Activated CD4-positive, alpha-beta memory T cell treated with anti-CD3 and anti-CD28 coated beads, Interleukin-2, amount 10 ng/mL, durations not matched to agents 7 days and 5 days (primary cell): ENCODE data around the gene LAMB1. TPM values are rescaled to one million over a fixed set of nuclear protein-coding genes. Genes with fewer than 3 reads are reported as not detected.

Experiments
- CTCF ChIA-PET: fragments of 350-600 bp; sonication (Branson Sonifier 250); formaldehyde crosslinking; loops from one replicate; lab custom pipeline; 2021; ENCODE audit warnings: antibody characterized with exemption, inconsistent platforms; lab: Charles Lee
- POLR2A ChIA-PET: fragments of 350-600 bp; sonication (Branson Sonifier 250); formaldehyde crosslinking; loops from one replicate; lab custom pipeline; 2021; ENCODE audit warnings: antibody characterized with exemption; lab: Charles Lee
- DNase-seq: peaks from one replicate; pipeline ENCODE4 v3.0.0-alpha.2; 2020
- H3K27ac Mint-ChIP-seq: one replicate; pipeline ENCODE4 v1.8.0; 2021; ENCODE audit warnings: mild to moderate bottlenecking, mixed read lengths
- H3K27me3 Mint-ChIP-seq: one replicate; pipeline ENCODE4 v1.8.0; 2021; ENCODE audit warnings: mixed read lengths
- H3K36me3 Mint-ChIP-seq: one replicate; pipeline ENCODE4 v1.8.0; 2021; ENCODE audit warnings: low read depth, mixed read lengths
- H3K4me1 Mint-ChIP-seq: one replicate; pipeline ENCODE4 v1.8.0; 2021; ENCODE audit warnings: mixed read lengths
- H3K4me3 Mint-ChIP-seq: one replicate; pipeline ENCODE4 v1.8.0; 2021; ENCODE audit warnings: mild to moderate bottlenecking, mixed read lengths
- H3K9me3 Mint-ChIP-seq: one replicate; pipeline ENCODE4 v1.8.0; 2021; ENCODE audit warnings: mixed read lengths
- total RNA-seq, 2 experiments: library from RNA; stranded (reverse); gene quantifications; one replicate each; pipeline ENCODE4 v1.2.3, GENCODE V29; 2021

Gene LAMB1
- total RNA-seq, 2 experiments from 2014 or later: not detected

GRCh38 chr7:107982918-107983389 is 20.0 kb downstream of the LAMB1 start:
- Mint-ChIP-seq H3K4me1 (no peaks in the 10 kb centered on the region), H3K27me3 (peaks cover 15% of the 10 kb centered on the region), H3K27ac (no peak overlapping the region), H3K4me3 (no peak overlapping the region), H3K36me3 (no peaks in the 10 kb centered on the region), H3K9me3 (no peaks in the 10 kb centered on the region)
- POLR2A ChIA-PET: no interaction called here
- no peak for DNase-seq
- CTCF ChIA-PET: interaction anchor here (0.7 kb wide), 2 partner anchors 55 to 284 kb away, joined by 3 read pairs; no protein-coding TSS in a partner anchor

- POLR2A ChIA-PET: no interaction called here
- Mint-ChIP-seq H3K4me1 (no peaks in the 10 kb centered on the region), H3K9me3 (no peaks in the 10 kb centered on the region), H3K27me3 (peaks cover 12% of the 10 kb centered on the region), H3K36me3 (no peaks in the 10 kb centered on the region), H3K27ac (no peak overlapping the region), H3K4me3 (no peak overlapping the region)
- DNase-seq: no peak
- CTCF ChIA-PET: no interaction called here
Observed at GRCh38 chr7:107982042-107982840, 20.7 kb downstream of the LAMB1 start.

GRCh38 chr7:107981466-107981865 is 21.5 kb downstream of the LAMB1 start:
- Mint-ChIP-seq H3K9me3 (no peaks in the 10 kb centered on the region), H3K4me1 (no peaks in the 10 kb centered on the region), H3K4me3 (no peak overlapping the region), H3K36me3 (no peaks in the 10 kb centered on the region), H3K27me3 (peaks cover 5% of the 10 kb centered on the region), H3K27ac (no peak overlapping the region)
- ChIA-PET CTCF (no interaction called here), POLR2A (no interaction called here)
- no peak for DNase-seq

- Mint-ChIP-seq H3K9me3 (no peaks in the 10 kb centered on the region), H3K4me3 (no peak overlapping the region), H3K4me1 (no peaks in the 10 kb centered on the region), H3K27ac (no peak overlapping the region), H3K36me3 (no peaks in the 10 kb centered on the region), H3K27me3 (peaks cover 5% of the 10 kb centered on the region)
- ChIA-PET CTCF (interaction anchor here (0.7 kb wide), 1 partner anchor 966 kb away, joined by 3 read pairs; no protein-coding TSS in a partner anchor), POLR2A (no interaction called here)
- DNase-seq: no peak
Observed at GRCh38 chr7:107980671-107981190, 22.2 kb downstream of the LAMB1 start.

- H3K27ac Mint-ChIP-seq: no peak overlapping the region
- no peak for DNase-seq
- peaks cover 5% of the 10 kb centered on the region for H3K27me3 Mint-ChIP-seq
- ChIA-PET POLR2A (no interaction called here), CTCF (no interaction called here)
- H3K9me3 Mint-ChIP-seq: no peaks in the 10 kb centered on the region
- no peaks in the 10 kb centered on the region for H3K4me1 Mint-ChIP-seq
- H3K36me3 Mint-ChIP-seq: no peaks in the 10 kb centered on the region
- no peak overlapping the region for H3K4me3 Mint-ChIP-seq
Observed at GRCh38 chr7:107980171-107980570, 22.8 kb downstream of the LAMB1 start.

- H3K4me3 Mint-ChIP-seq: no peak overlapping the region
- H3K27me3 Mint-ChIP-seq: peaks cover 5% of the 10 kb centered on the region
- no peaks in the 10 kb centered on the region for H3K9me3 Mint-ChIP-seq
- no peak for DNase-seq
- POLR2A ChIA-PET: no interaction called here
- no peaks in the 10 kb centered on the region for H3K36me3 Mint-ChIP-seq
- no peaks in the 10 kb centered on the region for H3K4me1 Mint-ChIP-seq
- CTCF ChIA-PET: interaction anchor here (0.7 kb wide), 1 partner anchor 532 kb away, joined by 3 read pairs; no protein-coding TSS in a partner anchor
- no peak overlapping the region for H3K27ac Mint-ChIP-seq
Observed at GRCh38 chr7:107978815-107979408, 24.0 kb downstream of the LAMB1 start.

GRCh38 chr7:107977048-107977447 is 25.9 kb downstream of the LAMB1 start:
- Mint-ChIP-seq H3K4me3 (no peak overlapping the region), H3K9me3 (no peaks in the 10 kb centered on the region), H3K4me1 (no peaks in the 10 kb centered on the region), H3K36me3 (no peaks in the 10 kb centered on the region), H3K27me3 (no peaks in the 10 kb centered on the region), H3K27ac (no peak overlapping the region)
- ChIA-PET CTCF (no interaction called here), POLR2A (no interaction called here)
- no peak for DNase-seq

- no peak overlapping the region for H3K27ac Mint-ChIP-seq
- CTCF ChIA-PET: no interaction called here
Observed at GRCh38 chr7:107976620-107977019, 26.3 kb downstream of the LAMB1 start.

GRCh38 chr7:107975394-107976013 is 27.5 kb downstream of the LAMB1 start:
- no peaks in the 10 kb centered on the region for H3K27me3 Mint-ChIP-seq
- no peaks in the 10 kb centered on the region for H3K36me3 Mint-ChIP-seq
- ChIA-PET CTCF (no interaction called here), POLR2A (no interaction called here)
- no peaks in the 10 kb centered on the region for H3K9me3 Mint-ChIP-seq
- H3K4me1 Mint-ChIP-seq: no peaks in the 10 kb centered on the region
- no peak overlapping the region for H3K27ac Mint-ChIP-seq
- no peak for DNase-seq
- H3K4me3 Mint-ChIP-seq: no peak overlapping the region

More at GRCh38 chr7:107976620-107977019, 26.3 kb downstream of the LAMB1 start:
- no peaks in the 10 kb centered on the region for H3K4me1 Mint-ChIP-seq
- POLR2A ChIA-PET: no interaction called here
- no peaks in the 10 kb centered on the region for H3K27me3 Mint-ChIP-seq
- H3K36me3 Mint-ChIP-seq: no peaks in the 10 kb centered on the region
- H3K4me3 Mint-ChIP-seq: no peak overlapping the region
- no peak for DNase-seq
- no peaks in the 10 kb centered on the region for H3K9me3 Mint-ChIP-seq

GRCh38 chr7:107973861-107974260 is 29.1 kb downstream of the LAMB1 start:
- POLR2A ChIA-PET: no interaction called here
- H3K27me3 Mint-ChIP-seq: peaks cover 2% of the 10 kb centered on the region

GRCh38 chr7:107972941-107973376 is 30.0 kb downstream of the LAMB1 start:
- Mint-ChIP-seq H3K4me3 (no peak overlapping the region), H3K4me1 (no peaks in the 10 kb centered on the region), H3K27me3 (peaks cover 2% of the 10 kb centered on the region), H3K9me3 (no peaks in the 10 kb centered on the region), H3K27ac (no peak overlapping the region), H3K36me3 (no peaks in the 10 kb centered on the region)
- no peak for DNase-seq
- CTCF ChIA-PET: no interaction called here
- POLR2A ChIA-PET: no interaction called here

More at GRCh38 chr7:107973861-107974260, 29.1 kb downstream of the LAMB1 start:
- H3K4me3 Mint-ChIP-seq: no peak overlapping the region
- H3K9me3 Mint-ChIP-seq: no peaks in the 10 kb centered on the region
- H3K27ac Mint-ChIP-seq: no peak overlapping the region
- CTCF ChIA-PET: no interaction called here
- H3K36me3 Mint-ChIP-seq: no peaks in the 10 kb centered on the region
- no peak for DNase-seq
- H3K4me1 Mint-ChIP-seq: no peaks in the 10 kb centered on the region

- Mint-ChIP-seq H3K27ac (no peak overlapping the region), H3K9me3 (no peaks in the 10 kb centered on the region), H3K4me3 (no peak overlapping the region), H3K27me3 (peaks cover 2% of the 10 kb centered on the region), H3K4me1 (no peaks in the 10 kb centered on the region), H3K36me3 (no peaks in the 10 kb centered on the region)
- CTCF ChIA-PET: no interaction called here
- POLR2A ChIA-PET: no interaction called here
- DNase-seq: no peak
Observed at GRCh38 chr7:107972075-107972482, 30.9 kb downstream of the LAMB1 start.

- no peak for DNase-seq
- no peak overlapping the region for H3K27ac Mint-ChIP-seq
- H3K36me3 Mint-ChIP-seq: no peaks in the 10 kb centered on the region
- CTCF ChIA-PET: no interaction called here
- no peaks in the 10 kb centered on the region for H3K4me1 Mint-ChIP-seq
- POLR2A ChIA-PET: no interaction called here
- no peaks in the 10 kb centered on the region for H3K9me3 Mint-ChIP-seq
- H3K27me3 Mint-ChIP-seq: peaks cover 2% of the 10 kb centered on the region
- H3K4me3 Mint-ChIP-seq: no peak overlapping the region
Observed at GRCh38 chr7:107971613-107972012, 31.3 kb downstream of the LAMB1 start.
